H1 (cell line): ENCODE results near the gene IFT122. TPM values are rescaled to one million over a fixed set of nuclear protein-coding genes. Genes with fewer than 3 reads are reported as not detected.
"Not testable (repeated sequence)": the region's sequence is repeated elsewhere in the genome, so short reads cannot be mapped to it uniquely, and the experiment has no call there.

Source experiments
- CTCF ChIA-PET: fragments of 300-600 bp; sonication (Branson Sonifier 250); formaldehyde crosslinking; loops from one replicate; lab custom pipeline; 2021; ENCODE audit not compliant: partially characterized antibody; lab: Charles Lee
- POLR2A ChIA-PET: fragments of 300-600 bp; sonication (Branson Sonifier 250); formaldehyde crosslinking; loops from one replicate; lab custom pipeline; 2021; ENCODE audit warnings: inconsistent platforms; ENCODE audit not compliant: partially characterized antibody; lab: Charles Lee
- DNase-seq, 2 experiments: peaks; one replicate each; pipeline versions ENCODE4 v3.0.0 to v3.0.0-alpha.2; 2010 to 2022; ENCODE audit warnings: low spot score in 2 of 2, low read depth in 1 of 2, mixed read lengths in 1 of 2
- FAIRE-seq: peaks from 2 replicates; lab custom pipeline; 2011; peaks lifted over from hg19 to GRCh38; lab: Jason Lieb, UNC
- H2AFZ ChIP-seq: 2 replicates; pipeline ENCODE4 v1.8.1; 2012; ENCODE audit warnings: low read length, inconsistent platforms
- H2AK5ac ChIP-seq: 2 replicates; pipeline ENCODE4 v1.6.1; 2013; ENCODE audit warnings: low read depth, low read length
- H2BK120ac ChIP-seq: replicated peaks from 2 replicates; pipeline ENCODE3; 2013; ENCODE audit warnings: low read depth, low read length, inconsistent platforms
- H2BK12ac ChIP-seq: 2 replicates; pipeline ENCODE4 v1.6.1; 2013; ENCODE audit warnings: low read depth, low read length
- H2BK15ac ChIP-seq: 2 replicates; pipeline ENCODE4 v1.6.1; 2013; ENCODE audit warnings: low read length
- H2BK20ac ChIP-seq: 2 replicates; pipeline ENCODE4 v1.6.1; 2013; ENCODE audit warnings: low read length
- H2BK5ac ChIP-seq: 2 replicates; pipeline ENCODE4 v1.6.1; 2013; ENCODE audit warnings: low read depth, low read length
- H3K14ac ChIP-seq: 2 replicates; pipeline ENCODE4 v1.6.1; 2013; ENCODE audit warnings: inconsistent platforms; ENCODE audit not compliant: insufficient read length
- H3K18ac ChIP-seq: 2 replicates; pipeline ENCODE4 v1.6.1; 2013; ENCODE audit warnings: low read length; ENCODE audit errors: extremely low read depth
- H3K23ac ChIP-seq: 2 replicates; pipeline ENCODE4 v1.6.1; 2013; ENCODE audit warnings: inconsistent platforms; ENCODE audit not compliant: insufficient read length
- H3K23me2 ChIP-seq: 2 replicates; pipeline ENCODE4 v1.6.1; 2013; ENCODE audit warnings: low read depth, low read length
- H3K27ac ChIP-seq: 2 replicates; pipeline ENCODE4 v1.6.1; 2011; ENCODE audit warnings: low read depth, low read length, inconsistent platforms
- H3K27me3 ChIP-seq, 4 experiments: replicated peaks in 1 of 4; 1 replicate in 1 of 4; 2 replicates in 3 of 4; pipeline versions ENCODE4 v1.6.1 to v1.8.1; 2011 to 2013; ENCODE audit warnings: low read length in 3 of 4, mild to moderate bottlenecking in 3 of 4, inconsistent platforms in 2 of 4, mixed read lengths in 2 of 4, moderate library complexity in 1 of 4; ENCODE audit not compliant: control insufficient read depth in 3 of 4, insufficient read depth in 3 of 4; ENCODE audit errors: extremely low read depth in 1 of 4
- H3K36me3 ChIP-seq, 4 experiments: 2 replicates each; pipeline versions ENCODE4 v1.6.1 to v1.8.1; 2011 to 2013; ENCODE audit warnings: mild to moderate bottlenecking in 4 of 4, low read length in 3 of 4, moderate library complexity in 2 of 4, control low read depth in 1 of 4, inconsistent platforms in 1 of 4; ENCODE audit not compliant: insufficient read depth in 4 of 4, control insufficient read depth in 2 of 4
- H3K4ac ChIP-seq: replicated peaks from 2 replicates; pipeline ENCODE3; 2013; ENCODE audit warnings: low read length, low read depth, mixed read lengths, inconsistent platforms; ENCODE audit not compliant: insufficient read length
- H3K4me1 ChIP-seq, 4 experiments: replicated peaks in 1 of 4; 1 replicate in 1 of 4; 2 replicates in 3 of 4; pipeline versions ENCODE4 v1.6.1 to v1.8.1; 2011 to 2013; ENCODE audit warnings: low read length in 3 of 4, inconsistent platforms in 2 of 4, mixed read lengths in 1 of 4; ENCODE audit not compliant: insufficient read depth in 4 of 4, control insufficient read depth in 3 of 4
- H3K4me2 ChIP-seq, 2 experiments: 2 replicates each; pipeline versions ENCODE4 v1.6.1 to v1.8.1; 2011 to 2013; ENCODE audit warnings: low read depth in 2 of 2, low read length in 2 of 2, control low read depth in 1 of 2, inconsistent platforms in 1 of 2, mild to moderate bottlenecking in 1 of 2; ENCODE audit not compliant: insufficient read depth in 1 of 2
- H3K4me3 ChIP-seq, 4 experiments: fragments of 200-600, 300-600 bp in 1 of 4; sonication (generic), shearing (Covaris generic), sonication (Bioruptor Twin) in 1 of 4; 2 replicates each; pipeline versions ENCODE4 v1.5.1 to v1.8.1; 2011 to 2016; ENCODE audit warnings: low read length in 4 of 4, low read depth in 3 of 4, control low read depth in 2 of 4, inconsistent platforms in 2 of 4, mild to moderate bottlenecking in 2 of 4, mixed read lengths in 1 of 4, moderate library complexity in 1 of 4; ENCODE audit not compliant: insufficient read depth in 2 of 4; ENCODE audit errors: extremely low read depth in 1 of 4
- H3K56ac ChIP-seq: replicated peaks from 2 replicates; pipeline ENCODE3; 2013; ENCODE audit warnings: low read depth, mild to moderate bottlenecking, mixed read lengths, low read length, inconsistent platforms; ENCODE audit not compliant: insufficient read length
- H3K79me1 ChIP-seq: 2 replicates; pipeline ENCODE4 v1.6.1; 2013; ENCODE audit warnings: low read depth, low read length, control low read depth
- H3K79me2 ChIP-seq, 2 experiments: 2 replicates each; pipeline versions ENCODE4 v1.6.1 to v1.8.1; 2012 to 2013; ENCODE audit warnings: low read length in 2 of 2, mild to moderate bottlenecking in 2 of 2, inconsistent platforms in 1 of 2; ENCODE audit not compliant: insufficient read depth in 2 of 2, control insufficient read depth in 1 of 2
- H3K9ac ChIP-seq, 4 experiments: replicated peaks in 1 of 4; 1 replicate in 1 of 4; 2 replicates in 3 of 4; pipeline versions ENCODE4 v1.6.1 to v1.8.1; 2011 to 2013; ENCODE audit warnings: low read depth in 3 of 4, low read length in 3 of 4, control low read depth in 2 of 4, mild to moderate bottlenecking in 2 of 4, moderate library complexity in 2 of 4, inconsistent platforms in 1 of 4; ENCODE audit errors: extremely low read depth in 1 of 4
- H3K9me3 ChIP-seq, 2 experiments: 2 replicates each; pipeline versions ENCODE4 v1.6.1 to v1.8.1; 2012 to 2013; ENCODE audit warnings: mild to moderate bottlenecking in 2 of 2, moderate library complexity in 2 of 2, control low read depth in 1 of 2, inconsistent platforms in 1 of 2, low read depth in 1 of 2, low read length in 1 of 2, mixed read lengths in 1 of 2; ENCODE audit not compliant: insufficient read depth in 2 of 2
- H4K20me1 ChIP-seq, 2 experiments: replicated peaks in 1 of 2; 2 replicates each; pipeline versions ENCODE3 to v1.8.1; 2011 to 2013; ENCODE audit warnings: inconsistent platforms in 2 of 2, low read length in 2 of 2, mild to moderate bottlenecking in 1 of 2; ENCODE audit not compliant: insufficient read depth in 2 of 2, control insufficient read depth in 1 of 2
- H4K5ac ChIP-seq: 2 replicates; pipeline ENCODE4 v1.6.1; 2013; ENCODE audit warnings: low read length, low read depth, mixed read lengths, inconsistent platforms; ENCODE audit not compliant: insufficient read length
- H4K8ac ChIP-seq: 2 replicates; pipeline ENCODE4 v1.8.0; 2013; ENCODE audit warnings: mild to moderate bottlenecking, moderate library complexity, low read length, inconsistent platforms; ENCODE audit not compliant: insufficient read depth; ENCODE audit errors: extremely low read depth
- H4K91ac ChIP-seq: replicated peaks from 2 replicates; pipeline ENCODE3; 2013; ENCODE audit warnings: low read length, mixed read lengths, inconsistent platforms; ENCODE audit not compliant: insufficient read length
- CEBPB ChIP-seq: IDR thresholded peaks from 2 replicates; pipeline ENCODE4 v1.6.1; 2012; ENCODE audit warnings: low read depth, low read length
- CTCF ChIP-seq, 3 experiments: IDR thresholded peaks; 1 replicate in 2 of 3; 2 replicates in 1 of 3; pipeline versions ENCODE4 v1.5.1 to v1.6.1; 2011; ENCODE audit warnings: low read length in 3 of 3, mild to moderate bottlenecking in 3 of 3, inconsistent platforms in 2 of 3, low read depth in 1 of 3, moderate library complexity in 1 of 3; ENCODE audit not compliant: insufficient read depth in 1 of 3; ENCODE audit errors: control extremely low read depth in 1 of 3
- RFX5 ChIP-seq: IDR thresholded peaks from 2 replicates; pipeline ENCODE4 v1.6.1; 2011; ENCODE audit warnings: low read depth, low read length, improper control_type of control experiment, borderline replicate concordance
- SRF ChIP-seq: IDR thresholded peaks from 2 replicates; pipeline ENCODE4 v1.6.1; 2011; ENCODE audit warnings: mild to moderate bottlenecking, low read depth, low read length, moderate library complexity
- TAF1 ChIP-seq: IDR thresholded peaks from 2 replicates; pipeline ENCODE4 v1.6.1; 2011; ENCODE audit warnings: mild to moderate bottlenecking, low read depth, low read length
- WGBS, 2 experiments: shearing (Covaris generic) in 1 of 2; methylation state at CpG; one replicate each; pipeline versions ENCODE4 v1.1.6 to v1.1.7; 2013 to 2015; ENCODE audit warnings: low lambda C conversion rate in 2 of 2, mixed read lengths in 2 of 2, inconsistent platforms in 1 of 2, low coverage in 1 of 2, missing lambda C conversion rate in 1 of 2; ENCODE audit not compliant: insufficient replicate concordance in 2 of 2, insufficient coverage in 1 of 2, insufficient read length in 1 of 2; ENCODE audit errors: extremely low coverage in 1 of 2, missing lambda C conversion rate in 1 of 2; 5-methylcytosine and 5-hydroxymethylcytosine counted together
- polyA plus RNA-seq, 7 experiments: library from polyadenylated mRNA; depleted of rRNA in 3 of 7; stranded (reverse) in 5 of 7; unstranded in 2 of 7; fragments of >200 nt in 5 of 7; fragments of 200-250 nt in 2 of 7; gene quantifications; 1 replicate in 5 of 7; 2 replicates in 1 of 7; 4 replicates in 1 of 7; pipeline versions ENCODE4 v1.2.1 to v1.2.3, GENCODE V29; 2011 to 2013; ENCODE audit warnings: missing spikeins in 2 of 7, mixed read lengths in 2 of 7
- total RNA-seq: library from RNA; stranded (reverse); fragmentation: NEBNext Ultra II Directional; extraction: Animal tissue kit (Norgen Biotek cat#: 25700); gene quantifications from 2 replicates; pipeline ENCODE4 v1.2.1, GENCODE V29; 2021

The IFT122 gene
- total and polyA plus RNA-seq, 2 of the 8 experiments (the other 6 are each of a cell fraction or from before 2014, with no cell fraction given), result 23.7 to 25.1 TPM

- TF ChIP-seq TAF1, result no peak
- no peak for TF ChIP-seq SRF
- no peak for TF ChIP-seq CTCF (IDR thresholded peaks at IDR 0.05; ENCODE audit: control extremely low read depth in 1 of 3, insufficient read depth in 1 of 3, low read depth in 1 of 3, low read length in 3 of 3)
- TF ChIP-seq CEBPB, result no peak
- TF ChIP-seq RFX5, result no peak
- TF ChIP-seq, all 59 proteins: peak for 0
Measured at GRCh38 chr3:129476586-129476985, 36.6 kb downstream of the IFT122 start (continued).

- H3K14ac ChIP-seq, H2BK120ac ChIP-seq, H4K91ac ChIP-seq, H2AK5ac ChIP-seq, H3K9ac ChIP-seq, H3K23me2 ChIP-seq, H4K20me1 ChIP-seq, H2BK20ac ChIP-seq, H3K4ac ChIP-seq, H2BK15ac ChIP-seq, H3K4me1 ChIP-seq, H2AFZ ChIP-seq, H3K18ac ChIP-seq, H3K27ac ChIP-seq, H3K56ac ChIP-seq, H3K79me1 ChIP-seq, H3K27me3 ChIP-seq, H2BK5ac ChIP-seq, H3K9me3 ChIP-seq, H3K4me3 ChIP-seq, DNase-seq, H4K5ac ChIP-seq, FAIRE-seq, H4K8ac ChIP-seq, H2BK12ac ChIP-seq, H3K79me2 ChIP-seq, H3K23ac ChIP-seq, H3K4me2 ChIP-seq: not testable (repeated sequence)
- ChIA-PET POLR2A (interaction anchor here (1.0 to 1.2 kb wide), 3 partner anchors 10 to 165 kb away, joined by 3 read pairs; no protein-coding TSS in a partner anchor), CTCF (interaction anchor here (0.6 to 3.8 kb wide), 12 partner anchors 9 to 461 kb away, joined by 3 to 12 read pairs (median 4); no protein-coding TSS in a partner anchor)
- WGBS, 2 experiments, result 85% methylated on average over 4 of the region's 11 CpGs; no CpG with 5 or more reads in 1 of the 2 experiments
- H3K36me3 ChIP-seq, result peaks cover 4 to 18% (median 10%) of the 10 kb centered on the region in 4 experiments; a peak in 6 of 8 replicates
Measured at GRCh38 chr3:129481225-129481765, 41.3 kb downstream of the IFT122 start.
